PC-3 (cell line): Measurements from ENCODE around the gene HOXC9. TPM values are rescaled to one million over a fixed set of nuclear protein-coding genes. Genes with fewer than 3 reads are reported as not detected.

ENCODE experiments used
- ATAC-seq: fragments of 200-7000 bp; cut with Tn5 transposase; 2 replicates; pipeline ENCODE4 v1.9.1; 2020; ENCODE audit warnings: mild to moderate bottlenecking, moderate library complexity
- BruUV-seq: library from RNA; stranded (reverse); fragments of 400-500 nt; replicated peaks from 2 replicates; lab custom pipeline; 2021; lab: Mats Ljungman, UMichigan
- CTCF ChIA-PET: fragments of 300-600 bp; sonication (Branson Sonifier 250); formaldehyde crosslinking; loops from one replicate; lab custom pipeline; 2022; ENCODE audit warnings: antibody characterized with exemption; lab: Charles Lee
- POLR2A ChIA-PET: fragments of 300-600 bp; sonication (Branson Sonifier 250); formaldehyde crosslinking; loops from one replicate; lab custom pipeline; 2022; ENCODE audit warnings: antibody characterized with exemption; ENCODE audit not compliant: unreplicated experiment; lab: Charles Lee
- DNase-seq: peaks from one replicate; pipeline ENCODE4 v3.0.0-alpha.2; 2015
- H2AFZ ChIP-seq: fragments of 300-600 bp; sonication (generic); 2 replicates; pipeline ENCODE4 v1.6.0; 2016; ENCODE audit warnings: antibody characterized with exemption, low read length
- H3F3A ChIP-seq: fragments of 300-600 bp; sonication (generic); one replicate; pipeline ENCODE4 v1.6.0; 2017; ENCODE audit warnings: antibody characterized with exemption, low read length, control low read depth, mild to moderate bottlenecking; ENCODE audit not compliant: unreplicated experiment
- H3K27ac ChIP-seq: fragments of 300-600 bp; sonication (generic); 2 replicates; pipeline ENCODE4 v1.5.1; 2016; ENCODE audit warnings: mild to moderate bottlenecking, low read length
- H3K27me3 ChIP-seq: fragments of 300-600 bp; sonication (generic); 2 replicates; pipeline ENCODE4 v1.6.1; 2016; ENCODE audit warnings: low read length, mixed read lengths
- H3K36me3 ChIP-seq: fragments of 300-600 bp; sonication (generic); 2 replicates; pipeline ENCODE4 v1.6.1; 2016; ENCODE audit warnings: low read depth, mixed run types, low read length, mixed read lengths
- H3K4me1 ChIP-seq: fragments of 300-600 bp; sonication (generic); 2 replicates; pipeline ENCODE4 v1.5.1; 2016; ENCODE audit warnings: low read length; ENCODE audit not compliant: insufficient read depth
- H3K4me2 ChIP-seq: fragments of 300-600 bp; sonication (generic); 2 replicates; pipeline ENCODE4 v1.6.0; 2016; ENCODE audit warnings: low read length
- H3K4me3 ChIP-seq: fragments of 300-600 bp; sonication (generic); 2 replicates; pipeline ENCODE4 v1.5.1; 2016; ENCODE audit warnings: mild to moderate bottlenecking, low read length, mixed read lengths
- H3K79me2 ChIP-seq: fragments of 300-600 bp; sonication (generic); 2 replicates; pipeline ENCODE4 v1.6.1; 2017; ENCODE audit warnings: low read length, mixed read lengths
- H3K9ac ChIP-seq: fragments of 300-600 bp; sonication (generic); 2 replicates; pipeline ENCODE4 v1.6.0; 2016; ENCODE audit warnings: mild to moderate bottlenecking, low read length
- H3K9me2 ChIP-seq: fragments of 300-600 bp; sonication (generic); replicated peaks from 2 replicates; pipeline ENCODE4 v1.6.1; 2016; ENCODE audit warnings: mixed run types, low read length, mixed read lengths
- H3K9me3 ChIP-seq: fragments of 300-600 bp; sonication (generic); 2 replicates; pipeline ENCODE4 v1.6.1; 2016; ENCODE audit warnings: low read length, mixed read lengths
- H4K20me1 ChIP-seq: fragments of 300-600 bp; sonication (generic); 2 replicates; pipeline ENCODE4 v1.6.1; 2016; ENCODE audit warnings: low read length, mixed read lengths
- CTCF ChIP-seq: fragments of 300-600 bp; sonication (generic); conservative IDR thresholded peaks from 2 replicates; pipeline ENCODE4 v1.5.1; 2017; ENCODE audit warnings: antibody characterized with exemption, low read depth, mild to moderate bottlenecking, low read length
- EZH2 ChIP-seq: fragments of 300-600 bp; sonication (generic); IDR thresholded peaks from one replicate; pipeline ENCODE4 v1.6.1; 2017; ENCODE audit warnings: antibody characterized with exemption, mild to moderate bottlenecking, low read length; ENCODE audit not compliant: unreplicated experiment
- EZH2phosphoT487 ChIP-seq: fragments of 300-600 bp; sonication (generic); IDR thresholded peaks from 2 replicates; pipeline ENCODE4 v1.6.1; 2018; ENCODE audit warnings: mild to moderate bottlenecking, antibody characterized with exemption, low read length, borderline replicate concordance
- intact Hi-C: fragments of 100-400 bp; cut with micrococcal nuclease; formaldehyde crosslinking; loops from 2 replicates; pipeline ENCODE4 v1.9.0; 2023
- total RNA-seq: library from RNA; depleted of rRNA; stranded (reverse); fragments of >200 nt; gene quantifications from 2 replicates; pipeline ENCODE4 v1.2.3, GENCODE V29; 2014

The HOXC9 gene
- total RNA-seq, 1 experiment from 2014 or later: 1.5 TPM

- no peak overlapping the region for H3K4me3 ChIP-seq
- H3K79me2 ChIP-seq: peaks cover 84% of the 10 kb centered on the region
- H3K9me2 ChIP-seq: no peaks in the 10 kb centered on the region
- no peak overlapping the region for H3K27ac ChIP-seq
- no peak overlapping the region for H3K9ac ChIP-seq
- POLR2A ChIA-PET: no interaction called here
- TF ChIP-seq EZH2phosphoT487 (no peak), EZH2 (no peak), CTCF (peak; percentile 25; the same call in 1 of the 2 replicates)
- H3K27me3 ChIP-seq: no peaks in the 10 kb centered on the region
- no peaks in the 10 kb centered on the region for H4K20me1 ChIP-seq
- intact Hi-C loops: no loop called here
- BruUV-seq: no TSS peak
- no peaks in the 10 kb centered on the region for H3K36me3 ChIP-seq
- no peak overlapping the region for H2AFZ ChIP-seq
- H3K4me2 ChIP-seq: no peak overlapping the region
- DNase-seq (no peak), ATAC-seq (no peak)
- CTCF ChIA-PET: no interaction called here
- H3K4me1 ChIP-seq: peaks cover 7% of the 10 kb centered on the region; the same call in 1 of the 2 replicates
- no peaks in the 10 kb centered on the region for H3F3A ChIP-seq
- H3K9me3 ChIP-seq: no peaks in the 10 kb centered on the region
These were observed 21.6 kb downstream of the HOXC9 start for GRCh38 chr12:54021432-54022013.

- POLR2A ChIA-PET: no interaction called here
- no peak overlapping the region for H3K4me2 ChIP-seq
- H3K27me3 ChIP-seq: no peaks in the 10 kb centered on the region
- H3K4me1 ChIP-seq: peaks cover 9% of the 10 kb centered on the region; the same call in 1 of the 2 replicates
- no peaks in the 10 kb centered on the region for H3K36me3 ChIP-seq
- intact Hi-C loops: no loop called here
- no peak for TF ChIP-seq CTCF
- TF ChIP-seq EZH2: no peak
- no peak for TF ChIP-seq EZH2phosphoT487
- CTCF ChIA-PET: no interaction called here
- no peak overlapping the region for H2AFZ ChIP-seq
- no peaks in the 10 kb centered on the region for H3K9me3 ChIP-seq
- no peaks in the 10 kb centered on the region for H3K9me2 ChIP-seq
- no peak overlapping the region for H3K4me3 ChIP-seq
- no peak for ATAC-seq
- no peak for DNase-seq
- no peaks in the 10 kb centered on the region for H3F3A ChIP-seq
- peaks cover 80% of the 10 kb centered on the region for H3K79me2 ChIP-seq
- H3K9ac ChIP-seq: no peak overlapping the region
- H3K27ac ChIP-seq: no peak overlapping the region
- BruUV-seq: no TSS peak
- H4K20me1 ChIP-seq: no peaks in the 10 kb centered on the region
These were observed 23.3 kb downstream of the HOXC9 start for GRCh38 chr12:54022960-54023884.
